AG09319 (cell line): ENCODE measurements around the gene COA6.
"Not testable (repeated sequence)": the region's sequence is repeated elsewhere in the genome, so short reads cannot be mapped to it uniquely, and the experiment has no call there.

Source experiments
- DNase-seq: peaks from one replicate; pipeline ENCODE4 v3.0.0-alpha.2; 2010; ENCODE audit warnings: low read depth; ENCODE audit errors: extremely low read depth
- TF ChIP-seq, protein P1 (sequence below): IDR thresholded peaks from 2 replicates; pipeline ENCODE4 v1.5.1; 2011; ENCODE audit warnings: low read depth, mild to moderate bottlenecking, inconsistent platforms, low read length, moderate library complexity

The COA6 gene

DNA sequence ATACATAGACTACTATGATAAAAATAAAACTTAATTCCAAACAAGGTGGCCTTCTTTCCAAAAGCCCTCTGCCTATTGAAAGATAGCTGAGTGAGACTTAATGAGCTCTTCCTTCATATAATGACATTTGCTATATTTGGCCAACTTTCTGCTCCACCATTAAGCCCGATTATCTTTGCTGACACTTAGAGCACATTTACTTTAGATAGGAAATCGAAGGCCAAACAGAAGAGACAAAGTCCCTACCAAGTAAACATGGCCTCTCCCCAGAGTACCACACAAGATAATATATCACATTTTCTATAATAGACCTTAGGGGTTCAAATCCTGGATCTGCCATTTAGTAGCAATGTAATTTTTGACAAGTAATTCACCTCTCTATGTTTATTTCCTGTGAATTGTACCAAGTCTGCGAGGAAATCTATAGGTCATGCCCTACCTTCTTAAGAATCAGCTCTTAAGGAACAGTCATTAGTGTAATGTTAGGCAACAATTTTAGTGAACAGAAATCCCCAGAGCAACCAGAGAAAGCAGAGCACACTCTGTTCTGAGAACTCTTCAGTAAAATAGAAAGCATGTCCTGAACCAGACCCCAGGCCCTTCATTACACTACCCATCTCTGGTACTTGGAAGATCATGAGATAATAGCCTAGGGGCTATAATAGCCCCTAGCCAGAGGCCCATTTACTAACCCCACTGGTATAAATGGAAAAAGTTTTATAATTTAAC is 17.3 kb upstream of the COA6 start:
- DNase-seq: no peak
- TF ChIP-seq, protein P1, sequence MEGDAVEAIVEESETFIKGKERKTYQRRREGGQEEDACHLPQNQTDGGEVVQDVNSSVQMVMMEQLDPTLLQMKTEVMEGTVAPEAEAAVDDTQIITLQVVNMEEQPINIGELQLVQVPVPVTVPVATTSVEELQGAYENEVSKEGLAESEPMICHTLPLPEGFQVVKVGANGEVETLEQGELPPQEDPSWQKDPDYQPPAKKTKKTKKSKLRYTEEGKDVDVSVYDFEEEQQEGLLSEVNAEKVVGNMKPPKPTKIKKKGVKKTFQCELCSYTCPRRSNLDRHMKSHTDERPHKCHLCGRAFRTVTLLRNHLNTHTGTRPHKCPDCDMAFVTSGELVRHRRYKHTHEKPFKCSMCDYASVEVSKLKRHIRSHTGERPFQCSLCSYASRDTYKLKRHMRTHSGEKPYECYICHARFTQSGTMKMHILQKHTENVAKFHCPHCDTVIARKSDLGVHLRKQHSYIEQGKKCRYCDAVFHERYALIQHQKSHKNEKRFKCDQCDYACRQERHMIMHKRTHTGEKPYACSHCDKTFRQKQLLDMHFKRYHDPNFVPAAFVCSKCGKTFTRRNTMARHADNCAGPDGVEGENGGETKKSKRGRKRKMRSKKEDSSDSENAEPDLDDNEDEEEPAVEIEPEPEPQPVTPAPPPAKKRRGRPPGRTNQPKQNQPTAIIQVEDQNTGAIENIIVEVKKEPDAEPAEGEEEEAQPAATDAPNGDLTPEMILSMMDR: no peak

DNA sequence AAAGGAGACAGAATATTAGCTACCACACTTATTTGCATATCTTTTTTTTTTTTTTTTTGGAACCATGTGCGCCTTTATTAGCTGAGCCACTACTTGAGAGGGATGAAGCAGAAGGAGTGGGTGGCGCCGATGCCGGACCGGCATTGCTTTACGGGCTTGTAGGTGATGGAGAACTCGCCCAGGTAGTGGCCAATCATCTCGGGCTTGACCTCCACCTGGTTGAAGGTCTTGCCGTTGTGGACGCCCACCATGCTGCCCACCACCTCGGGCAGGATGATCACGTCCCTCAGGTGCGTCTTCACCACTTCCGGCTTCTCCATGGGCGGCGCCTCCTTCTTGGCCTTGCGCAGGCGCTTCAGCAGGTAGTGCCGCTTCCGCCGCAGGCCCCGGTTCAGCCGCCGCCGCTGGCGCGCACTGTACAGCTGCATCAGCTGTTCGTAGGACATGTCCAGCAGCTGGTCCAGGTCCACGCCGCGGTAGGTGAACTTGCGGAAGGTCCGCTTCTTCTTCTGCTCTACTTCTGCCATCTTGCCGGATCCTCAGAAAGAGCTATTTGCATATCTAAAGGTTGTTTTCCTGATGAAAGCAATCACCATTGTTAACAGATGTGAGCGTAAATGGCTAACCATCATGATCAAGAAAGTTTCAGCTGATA is 16.5 kb upstream of the COA6 start:
- not testable (repeated sequence) for DNase-seq

DNA sequence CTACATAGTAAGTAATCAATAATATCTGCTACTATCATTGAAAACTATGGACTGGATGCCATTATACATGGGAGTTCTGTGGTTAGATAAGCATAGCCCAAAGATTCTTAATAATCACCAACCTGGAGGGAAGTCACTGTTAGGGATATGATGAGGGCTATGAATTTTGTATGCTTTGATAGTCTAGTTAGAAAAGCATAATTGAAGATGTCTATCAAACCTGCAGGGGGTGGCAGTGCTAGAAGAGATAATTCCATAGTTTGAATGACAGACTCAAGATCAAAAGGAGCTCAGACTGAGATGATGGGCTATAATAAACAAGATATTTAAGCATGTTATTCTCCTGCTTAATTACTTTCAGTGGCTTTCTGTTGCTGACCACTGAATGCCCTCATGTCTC is 15.4 kb upstream of the COA6 start:
- TF ChIP-seq, protein P1: no peak
- DNase-seq: no peak

DNA sequence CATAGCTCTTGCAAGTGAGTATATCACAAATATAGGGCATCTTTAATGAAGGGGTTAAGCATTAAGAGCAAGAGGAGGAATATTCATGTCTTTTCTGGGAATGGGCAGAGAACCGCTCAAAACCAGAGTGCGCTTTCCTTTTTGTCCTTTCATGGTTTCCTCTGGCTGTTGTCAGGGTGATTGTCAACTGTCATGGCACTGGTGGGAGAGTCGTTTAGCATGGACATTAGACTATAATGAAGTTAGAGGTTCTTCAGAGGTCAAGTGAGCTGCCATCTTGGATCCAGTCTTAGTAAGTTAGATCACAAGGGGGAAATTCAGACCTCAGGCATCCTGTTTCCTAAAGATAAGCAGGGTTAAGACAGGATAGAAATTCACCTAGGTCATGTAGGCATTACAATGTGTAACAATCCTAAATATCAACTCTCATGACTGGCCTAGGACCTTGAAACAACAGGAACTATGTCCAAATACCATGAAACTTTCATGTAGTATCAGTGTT is 12.1 kb upstream of the COA6 start:
- no peak for DNase-seq
- TF ChIP-seq, protein P1: no peak

GRCh38 chr1:234362558-234362957 is 10.7 kb upstream of the COA6 start:
- DNase-seq: no peak
- TF ChIP-seq, protein P1: no peak

DNA sequence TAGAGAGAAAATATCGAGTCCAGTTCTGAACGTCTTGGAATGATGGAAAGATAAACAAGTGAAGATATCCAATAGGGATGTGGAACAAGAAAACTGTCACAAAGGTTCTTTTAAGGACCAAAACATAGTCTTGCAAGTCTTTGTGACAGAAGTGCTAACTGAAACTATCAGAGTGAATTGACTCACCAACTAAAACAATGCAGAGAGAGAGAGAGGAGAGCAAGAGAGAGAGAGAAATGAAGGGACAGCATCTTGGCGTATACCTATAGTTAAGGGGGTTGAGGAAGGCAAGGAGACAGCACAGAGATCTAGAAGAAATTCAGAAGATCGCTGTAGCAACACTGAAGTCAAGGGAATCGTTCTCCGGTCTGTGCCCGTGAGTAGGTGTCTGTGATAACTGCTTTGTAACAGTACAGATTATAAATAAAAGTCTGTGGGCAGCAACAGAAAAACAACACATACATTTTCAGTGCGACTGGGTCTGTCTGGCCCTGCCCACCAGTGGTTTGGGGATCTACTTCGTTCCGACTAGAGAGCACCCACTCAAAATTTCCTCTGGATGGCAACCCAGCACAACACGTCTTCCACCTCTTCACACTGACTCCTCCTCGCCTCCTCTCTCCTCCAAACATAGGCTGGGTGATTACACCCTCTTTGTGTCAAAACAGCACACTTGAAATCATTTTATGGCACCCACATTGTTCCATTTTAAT is 4.8 kb upstream of the COA6 start:
- no peak for DNase-seq
- TF ChIP-seq, protein P1: no peak

GRCh38 chr1:234369033-234369430 is 4.2 kb upstream of the COA6 start:
- no peak for DNase-seq
- TF ChIP-seq, protein P1: no peak
